Measurements from ENCODE around the gene SLC16A5.

GRCh38 chr17:75084039-75084660 lies 3.6 kb upstream of the SLC16A5 start:
- TF ChIP-seq, protein P1, sequence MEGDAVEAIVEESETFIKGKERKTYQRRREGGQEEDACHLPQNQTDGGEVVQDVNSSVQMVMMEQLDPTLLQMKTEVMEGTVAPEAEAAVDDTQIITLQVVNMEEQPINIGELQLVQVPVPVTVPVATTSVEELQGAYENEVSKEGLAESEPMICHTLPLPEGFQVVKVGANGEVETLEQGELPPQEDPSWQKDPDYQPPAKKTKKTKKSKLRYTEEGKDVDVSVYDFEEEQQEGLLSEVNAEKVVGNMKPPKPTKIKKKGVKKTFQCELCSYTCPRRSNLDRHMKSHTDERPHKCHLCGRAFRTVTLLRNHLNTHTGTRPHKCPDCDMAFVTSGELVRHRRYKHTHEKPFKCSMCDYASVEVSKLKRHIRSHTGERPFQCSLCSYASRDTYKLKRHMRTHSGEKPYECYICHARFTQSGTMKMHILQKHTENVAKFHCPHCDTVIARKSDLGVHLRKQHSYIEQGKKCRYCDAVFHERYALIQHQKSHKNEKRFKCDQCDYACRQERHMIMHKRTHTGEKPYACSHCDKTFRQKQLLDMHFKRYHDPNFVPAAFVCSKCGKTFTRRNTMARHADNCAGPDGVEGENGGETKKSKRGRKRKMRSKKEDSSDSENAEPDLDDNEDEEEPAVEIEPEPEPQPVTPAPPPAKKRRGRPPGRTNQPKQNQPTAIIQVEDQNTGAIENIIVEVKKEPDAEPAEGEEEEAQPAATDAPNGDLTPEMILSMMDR (conservative IDR thresholded peaks at IDR 0.05; ENCODE audit: low read length): no peak
- no peak for TF ChIP-seq EZH2phosphoT487 (IDR thresholded peaks at IDR 0.05; ENCODE audit: borderline replicate concordance, low read depth, low read length)

Measured in OCI-LY7 (cell line).